ENCODE measurements around the gene RAPSN. TPM values are rescaled to one million over a fixed set of nuclear protein-coding genes. Genes with fewer than 3 reads are reported as not detected.

Gene RAPSN
- polyA plus RNA-seq, 3 donors from 2014 or later: not detected

DNA sequence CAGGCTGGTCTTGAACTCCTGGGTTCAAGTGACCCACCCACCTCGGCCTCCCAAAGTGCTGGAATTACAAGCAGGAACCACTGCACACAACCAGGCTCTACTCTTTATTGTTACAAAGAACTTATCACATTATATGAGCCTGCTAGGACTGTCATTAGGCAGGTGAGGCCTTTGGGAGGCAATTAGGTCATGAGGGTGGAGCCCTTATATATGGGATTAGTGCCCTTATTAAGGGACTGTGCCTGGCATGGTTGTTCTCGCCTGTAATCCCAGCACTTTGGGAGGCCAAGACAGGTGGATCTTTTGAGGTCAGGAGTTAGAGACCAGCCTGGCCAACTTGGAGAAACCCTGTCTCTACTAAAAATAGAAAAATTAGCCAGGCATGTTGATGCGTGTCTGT, 12.2 kb downstream of the RAPSN start:
- Mint-ChIP-seq H3K27me3 (ENCODE audit: low read depth in 3 of 3) (peaks cover 0 to 3% (median 2%) of the 10 kb centered on the region in 3 donors), H3K9me3 (no peaks in the 10 kb centered on the region), H3K4me3 (no peak overlapping the region), H3K36me3 (no peaks in the 10 kb centered on the region), H3K27ac (no peak overlapping the region), H3K4me1 (no peaks in the 10 kb centered on the region)
- DNase-seq: no peak

DNA sequence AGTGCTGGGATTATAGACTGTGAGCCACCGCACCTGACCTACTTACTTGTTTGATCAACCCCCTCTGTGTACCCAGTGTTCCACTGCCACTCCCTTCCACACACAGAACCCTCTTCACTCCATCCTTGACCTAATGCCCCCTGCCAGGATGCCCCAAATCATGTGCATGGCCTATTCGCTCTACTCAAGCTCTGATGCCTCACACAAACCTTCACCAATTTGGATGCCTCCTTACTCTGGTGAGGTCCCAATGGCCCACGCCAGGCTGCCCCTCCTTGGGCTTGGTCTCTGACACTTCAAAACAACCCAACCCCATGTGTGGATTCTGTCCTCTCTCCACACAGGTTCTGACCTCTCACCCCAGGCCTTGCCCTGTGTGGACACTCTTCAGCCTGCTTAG, 13.2 kb downstream of the RAPSN start:
- Mint-ChIP-seq H3K4me1 (no peaks in the 10 kb centered on the region), H3K36me3 (no peaks in the 10 kb centered on the region), H3K27me3 (ENCODE audit: low read depth in 3 of 3) (peaks cover 0 to 4% (median 3%) of the 10 kb centered on the region in 3 donors), H3K4me3 (no peak overlapping the region), H3K27ac (peak overlapping the region in 1 of 6 donors; percentile 40), H3K9me3 (no peaks in the 10 kb centered on the region)
- DNase-seq: no peak

- no peak for DNase-seq
- Mint-ChIP-seq H3K27me3 (ENCODE audit: low read depth in 3 of 3) (peaks cover 0 to 4% (median 3%) of the 10 kb centered on the region in 3 donors), H3K4me3 (no peak overlapping the region), H3K27ac (no peak overlapping the region), H3K36me3 (no peaks in the 10 kb centered on the region), H3K4me1 (no peaks in the 10 kb centered on the region), H3K9me3 (no peaks in the 10 kb centered on the region)
These were observed 14.7 kb downstream of the RAPSN start for GRCh38 chr11:47434011-47434786.

GRCh38 chr11:47433157-47433556, 15.8 kb downstream of the RAPSN start:
- no peaks in the 10 kb centered on the region for H3K4me1 Mint-ChIP-seq
- H3K4me3 Mint-ChIP-seq: no peak overlapping the region
- H3K36me3 Mint-ChIP-seq: no peaks in the 10 kb centered on the region
- no peaks in the 10 kb centered on the region for H3K9me3 Mint-ChIP-seq
- H3K27ac Mint-ChIP-seq: no peak overlapping the region
- peaks cover 0 to 4% (median 2%) of the 10 kb centered on the region in 3 donors for H3K27me3 Mint-ChIP-seq (ENCODE audit: low read depth in 3 of 3)
- DNase-seq: no peak

GRCh38 chr11:47431356-47432083, 17.4 kb downstream of the RAPSN start:
- no peaks in the 10 kb centered on the region for H3K9me3 Mint-ChIP-seq
- no peaks in the 10 kb centered on the region for H3K36me3 Mint-ChIP-seq
- peaks cover 0 to 4% (median 2%) of the 10 kb centered on the region in 3 donors for H3K27me3 Mint-ChIP-seq (ENCODE audit: low read depth in 3 of 3)
- H3K4me3 Mint-ChIP-seq: no peak overlapping the region
- H3K27ac Mint-ChIP-seq: no peak overlapping the region
- peaks cover 2 to 3% of the 10 kb centered on the region in 2 donors for H3K4me1 Mint-ChIP-seq
- no peak for DNase-seq

- Mint-ChIP-seq H3K9me3 (no peaks in the 10 kb centered on the region), H3K36me3 (peaks cover 0 to 4% (median 0%) of the 10 kb centered on the region in 3 donors), H3K27me3 (ENCODE audit: low read depth in 3 of 3) (peaks cover 2 to 8% (median 4%) of the 10 kb centered on the region in 3 donors), H3K4me3 (no peak overlapping the region), H3K4me1 (peaks cover 9 to 13% of the 10 kb centered on the region in 2 donors), H3K27ac (no peak overlapping the region)
- DNase-seq: no peak
These were observed 18.4 kb downstream of the RAPSN start for GRCh38 chr11:47430524-47430923.

- Mint-ChIP-seq H3K27me3 (ENCODE audit: low read depth in 3 of 3) (peaks cover 2 to 10% (median 4%) of the 10 kb centered on the region in 3 donors), H3K4me1 (peaks cover 21 to 33% of the 10 kb centered on the region in 2 donors), H3K9me3 (no peaks in the 10 kb centered on the region), H3K27ac (peak within 1 kb of the TSS; percentile 92 to 99 (median 98)), H3K4me3 (peak within 1 kb of the TSS; percentile 99 to 100 (median 99)), H3K36me3 (peaks cover 1 to 16% (median 13%) of the 10 kb centered on the region in 3 donors)
- peak; percentile 97 to 98 (median 97) for DNase-seq
These were observed 22.6 kb downstream of the RAPSN start, which contains the start of gene PSMC3 for GRCh38 chr11:47426062-47426956. Gene PSMC3, minus strand, starts transcription at chr11:47426439. Its CDS starts 160 bp downstream, at chr11:47426279.

DNA sequence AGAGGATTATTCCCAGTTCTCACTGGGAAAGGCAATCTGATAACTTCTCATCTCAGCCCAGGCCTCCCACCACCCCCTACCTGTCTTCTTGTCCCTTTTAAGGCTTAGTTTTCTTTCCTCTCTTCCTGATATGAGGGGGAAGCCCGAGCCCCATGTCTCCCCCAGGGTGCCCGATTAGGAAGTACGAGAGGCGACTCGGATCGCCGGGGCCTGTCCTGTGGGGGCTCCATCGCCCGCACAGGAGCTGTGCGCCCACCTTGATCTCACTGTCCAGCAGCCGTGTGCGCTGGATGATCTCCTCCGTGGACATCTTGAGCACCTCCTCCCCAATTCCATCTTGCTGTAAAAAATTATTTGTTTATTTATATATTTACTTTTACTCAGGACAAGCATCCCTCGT, 23.3 kb downstream of the RAPSN start:
- H3K9me3 Mint-ChIP-seq: no peaks in the 10 kb centered on the region
- H3K27ac Mint-ChIP-seq: peak overlapping the region; percentile 92 to 99 (median 98)
- H3K4me1 Mint-ChIP-seq: peaks cover 23 to 33% of the 10 kb centered on the region in 2 donors
- peak overlapping the region; percentile 99 to 100 (median 99) for H3K4me3 Mint-ChIP-seq
- peaks cover 3 to 17% (median 15%) of the 10 kb centered on the region in 3 donors for H3K36me3 Mint-ChIP-seq
- DNase-seq: no peak
- H3K27me3 Mint-ChIP-seq (ENCODE audit: low read depth in 3 of 3): peaks cover 2 to 10% (median 4%) of the 10 kb centered on the region in 3 donors

DNA sequence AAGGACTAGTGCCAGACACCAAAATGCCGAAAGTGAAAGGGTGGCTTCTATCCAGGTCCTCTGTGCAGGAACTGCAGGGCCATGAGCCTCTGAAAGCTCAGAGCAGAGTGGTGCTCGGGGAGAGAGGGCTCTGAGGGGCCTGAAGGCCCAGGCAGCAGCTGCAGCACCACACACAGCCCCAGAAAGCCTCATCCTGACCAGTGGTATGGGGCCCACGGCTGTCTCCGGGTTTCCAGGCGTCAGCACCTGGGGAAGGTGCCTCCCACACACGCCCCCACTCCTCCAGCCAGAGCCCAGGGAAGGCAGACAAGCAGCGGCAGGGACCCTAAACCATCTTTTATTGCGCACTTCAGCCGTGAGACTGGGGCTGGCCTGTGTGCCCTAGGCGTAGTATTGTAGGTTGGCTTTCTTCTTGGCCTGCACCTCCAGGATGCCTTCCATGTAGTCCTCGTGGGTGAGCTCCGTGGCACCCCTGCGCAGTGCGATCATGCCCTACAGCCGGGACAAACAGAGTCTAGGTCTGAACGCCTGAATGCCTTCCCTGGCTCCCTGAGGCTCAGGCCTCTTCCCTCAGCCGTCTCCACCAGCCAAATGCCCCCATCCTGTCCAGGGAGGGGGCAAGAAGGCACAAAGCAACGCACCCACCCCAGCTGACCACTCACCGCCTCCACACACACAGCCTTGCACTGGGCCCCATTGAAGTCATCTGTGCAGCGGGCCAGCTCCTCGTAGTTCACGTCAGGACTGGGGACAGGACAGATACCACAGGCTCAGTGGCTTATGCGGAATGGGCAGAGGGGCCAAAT, 30.3 kb downstream of the RAPSN start:
- Mint-ChIP-seq H3K4me1 (peaks cover 2% of the 10 kb centered on the region in 2 donors), H3K36me3 (peaks cover 8 to 18% (median 13%) of the 10 kb centered on the region in 3 donors), H3K9me3 (no peaks in the 10 kb centered on the region), H3K4me3 (no peak overlapping the region), H3K27ac (peak overlapping the region in 1 of 6 donors; percentile 71), H3K27me3 (ENCODE audit: low read depth in 3 of 3) (peaks cover 2% of the 10 kb centered on the region in 3 donors)
- no peak for DNase-seq

- no peak overlapping the region for H3K4me3 Mint-ChIP-seq
- H3K4me1 Mint-ChIP-seq: peaks cover 0 to 2% of the 10 kb centered on the region in 2 donors
- H3K36me3 Mint-ChIP-seq: peaks cover 8 to 18% (median 13%) of the 10 kb centered on the region in 3 donors
- H3K27me3 Mint-ChIP-seq (ENCODE audit: low read depth in 3 of 3): peaks cover 2% of the 10 kb centered on the region in 3 donors
- DNase-seq: no peak
- no peak overlapping the region for H3K27ac Mint-ChIP-seq
- no peaks in the 10 kb centered on the region for H3K9me3 Mint-ChIP-seq
These were observed 31.2 kb downstream of the RAPSN start for GRCh38 chr11:47417712-47418111.

DNA sequence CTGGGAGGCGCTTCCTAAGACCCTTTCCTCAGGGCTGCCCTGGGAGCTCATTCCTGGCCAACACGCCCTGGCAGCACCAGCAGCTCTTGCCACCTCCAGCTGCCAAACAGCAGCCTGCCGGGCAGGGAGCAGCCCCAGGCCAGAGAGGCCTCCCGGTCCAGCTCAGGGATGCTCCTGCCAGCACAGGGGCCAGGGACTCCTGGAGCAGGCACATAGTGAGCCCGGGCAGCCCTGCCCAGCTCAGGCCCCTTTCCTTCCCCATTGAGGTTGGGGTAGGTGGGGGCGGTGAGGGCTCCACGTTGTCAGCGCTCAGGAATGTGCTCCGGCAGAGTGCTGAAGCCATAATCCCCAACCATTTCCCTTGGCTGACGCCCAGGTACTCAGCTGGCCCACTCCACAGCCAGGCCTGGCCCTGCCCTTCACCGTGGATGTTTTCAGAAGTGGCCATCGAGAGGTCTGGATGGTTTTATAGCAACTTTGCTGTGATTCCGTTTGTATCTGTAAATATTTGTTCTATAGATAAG, 32.9 kb downstream of the RAPSN start:
- no peak overlapping the region for H3K4me3 Mint-ChIP-seq

DNA sequence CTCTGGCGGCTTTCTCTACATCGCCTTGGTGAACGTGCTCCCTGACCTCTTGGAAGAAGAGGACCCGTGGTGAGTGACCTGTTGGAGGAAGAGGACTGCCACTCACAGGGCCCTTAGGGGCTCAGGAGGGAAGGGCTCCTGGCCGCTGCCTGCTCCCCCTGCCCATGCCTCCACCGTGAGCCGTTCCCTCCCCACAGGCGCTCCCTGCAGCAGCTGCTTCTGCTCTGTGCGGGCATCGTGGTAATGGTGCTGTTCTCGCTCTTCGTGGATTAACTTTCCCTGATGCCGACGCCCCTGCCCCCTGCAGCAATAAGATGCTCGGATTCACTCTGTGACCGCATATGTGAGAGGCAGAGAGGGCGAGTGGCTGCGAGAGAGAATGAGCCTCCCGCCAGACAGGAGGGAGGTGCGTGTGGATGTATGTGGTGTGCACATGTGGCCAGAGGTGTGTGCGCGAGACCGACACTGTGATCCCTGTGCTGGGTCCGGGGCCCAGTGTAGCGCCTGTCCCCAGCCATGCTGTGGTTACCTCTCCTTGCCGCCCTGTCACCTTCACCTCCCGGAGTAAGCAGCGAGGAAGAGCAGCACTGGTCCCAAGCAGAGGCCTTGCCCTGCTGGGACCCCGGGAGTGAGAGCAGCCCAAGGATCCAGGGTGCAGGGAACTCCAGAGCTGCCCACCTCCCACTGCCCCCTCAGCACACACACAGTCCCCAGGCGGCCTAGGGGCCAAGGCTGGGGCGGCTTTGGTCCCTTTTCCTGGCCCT, 33.7 kb downstream of the RAPSN start:
- Mint-ChIP-seq H3K27me3 (ENCODE audit: low read depth in 3 of 3) (peaks cover 2% of the 10 kb centered on the region in 3 donors), H3K4me1 (no peaks in the 10 kb centered on the region), H3K36me3 (peaks cover 5 to 14% (median 10%) of the 10 kb centered on the region in 3 donors), H3K27ac (no peak overlapping the region), H3K9me3 (no peaks in the 10 kb centered on the region), H3K4me3 (no peak overlapping the region)
- DNase-seq: no peak

More for the DNA sequence above, 32.9 kb downstream of the RAPSN start:
- no peak for DNase-seq
- peaks cover 5 to 15% (median 10%) of the 10 kb centered on the region in 3 donors for H3K36me3 Mint-ChIP-seq
- no peak overlapping the region for H3K27ac Mint-ChIP-seq
- no peaks in the 10 kb centered on the region for H3K9me3 Mint-ChIP-seq
- H3K27me3 Mint-ChIP-seq (ENCODE audit: low read depth in 3 of 3): peaks cover 2% of the 10 kb centered on the region in 3 donors
- H3K4me1 Mint-ChIP-seq: no peaks in the 10 kb centered on the region

All from immature natural killer cell (primary cell).